SK-N-SH treated with all-trans-retinoic acid at 6 μM for 48 hours (cell line): Measurements from ENCODE around the gene EGR1.

Experiments
- ATAC-seq: fragments of 200-7000 bp; cut with Tn5 transposase; 3 replicates; pipeline ENCODE4 v1.9.1; 2020; ENCODE audit warnings: mild to moderate bottlenecking, moderate library complexity
- ARNTL ChIP-seq: fragments of 450-650 bp; formaldehyde crosslinking; IDR thresholded peaks from 2 replicates; pipeline ENCODE4 v1.5.0; 2020; ENCODE audit warnings: low read depth, mild to moderate bottlenecking, moderate library complexity, borderline replicate concordance
- CREB5 ChIP-seq: fragments of 250-450 bp; sonication (Bioruptor Pico); IDR thresholded peaks from 2 replicates; pipeline ENCODE4 v1.5.1; 2020; ENCODE audit warnings: low read depth, mild to moderate bottlenecking, moderate library complexity
- CSDC2 ChIP-seq: fragments of 250-450 bp; sonication (Bioruptor Pico); IDR thresholded peaks from 2 replicates; pipeline ENCODE4 v1.5.0; 2020; ENCODE audit warnings: mild to moderate bottlenecking, moderate library complexity
- CSRNP3 ChIP-seq: fragments of 250-450 bp; sonication (Bioruptor Pico); IDR thresholded peaks from 2 replicates; pipeline ENCODE4 v1.5.1; 2021; ENCODE audit warnings: mild to moderate bottlenecking, moderate library complexity
- ESRRG ChIP-seq: fragments of 250-450 bp; sonication (Bioruptor Pico); IDR thresholded peaks from 2 replicates; pipeline ENCODE4 v1.6.1; 2021; ENCODE audit warnings: mild to moderate bottlenecking
- GLIS3 ChIP-seq: fragments of 250-450 bp; sonication (Bioruptor Pico); IDR thresholded peaks from 2 replicates; pipeline ENCODE4 v1.5.0; 2020; ENCODE audit warnings: mild to moderate bottlenecking, moderate library complexity
- ISL1 ChIP-seq: fragments of 250-450 bp; sonication (Bioruptor Pico); IDR thresholded peaks from 2 replicates; pipeline ENCODE4 v2.1.2; 2022; ENCODE audit warnings: mild to moderate bottlenecking, moderate library complexity
- OSR1 ChIP-seq: fragments of 250-450 bp; sonication (Bioruptor Pico); IDR thresholded peaks from 2 replicates; pipeline ENCODE4 v1.8.0; 2022; ENCODE audit warnings: moderate library complexity, mild to moderate bottlenecking, inconsistent platforms
- PATZ1 ChIP-seq: fragments of 250-450 bp; sonication (Bioruptor Pico); IDR thresholded peaks from 2 replicates; pipeline ENCODE4 v1.8.0; 2020; ENCODE audit warnings: mild to moderate bottlenecking, moderate library complexity, borderline replicate concordance
- POU6F1 ChIP-seq: fragments of 250-450 bp; sonication (Bioruptor Pico); IDR thresholded peaks from 2 replicates; pipeline ENCODE4 v1.8.0; 2021; ENCODE audit warnings: low read depth, mild to moderate bottlenecking, moderate library complexity, borderline replicate concordance
- PPARA ChIP-seq: fragments of 250-450 bp; sonication (Bioruptor Pico); IDR thresholded peaks from 2 replicates; pipeline ENCODE4 v1.5.0; 2020; ENCODE audit warnings: mild to moderate bottlenecking, borderline replicate concordance
- RARB ChIP-seq: fragments of 250-450 bp; sonication (Bioruptor Pico); IDR thresholded peaks from 2 replicates; pipeline ENCODE4 v1.8.0; 2021; ENCODE audit warnings: mild to moderate bottlenecking, moderate library complexity
- SNAI2 ChIP-seq: fragments of 250-450 bp; sonication (Bioruptor Pico); IDR thresholded peaks from 2 replicates; pipeline ENCODE4 v1.5.0; 2020; ENCODE audit warnings: mild to moderate bottlenecking, moderate library complexity
- TCF4 ChIP-seq: fragments of 250-450 bp; sonication (Bioruptor Pico); IDR thresholded peaks from 2 replicates; pipeline ENCODE4 v1.8.0; 2021; ENCODE audit warnings: mild to moderate bottlenecking, moderate library complexity, borderline replicate concordance
- TSHZ2 ChIP-seq: fragments of 250-450 bp; sonication (Bioruptor Pico); IDR thresholded peaks from 2 replicates; pipeline ENCODE4 v1.5.0; 2020; ENCODE audit warnings: mild to moderate bottlenecking, moderate library complexity
- ZC3H10 ChIP-seq: fragments of 250-450 bp; sonication (Bioruptor Pico); IDR thresholded peaks from 2 replicates; pipeline ENCODE4 v1.5.1; 2021; ENCODE audit warnings: mild to moderate bottlenecking, moderate library complexity
- ZFP3 ChIP-seq: fragments of 250-450 bp; sonication (Bioruptor Pico); IDR thresholded peaks from 2 replicates; pipeline ENCODE4 v1.5.0; 2020; ENCODE audit warnings: mild to moderate bottlenecking, moderate library complexity
- ZFP30 ChIP-seq: fragments of 450-650 bp; formaldehyde crosslinking; IDR thresholded peaks from 2 replicates; pipeline ENCODE4 v1.5.0; 2022; ENCODE audit warnings: mild to moderate bottlenecking, moderate library complexity
- ZNF70 ChIP-seq: fragments of 450-650 bp; formaldehyde crosslinking; IDR thresholded peaks from 2 replicates; pipeline ENCODE4 v1.5.0; 2020; ENCODE audit warnings: mild to moderate bottlenecking, moderate library complexity
- ZNF8 ChIP-seq: fragments of 450-650 bp; formaldehyde crosslinking; IDR thresholded peaks from 2 replicates; pipeline ENCODE4 v1.5.0; 2020; ENCODE audit warnings: mild to moderate bottlenecking, moderate library complexity

The EGR1 gene

GRCh38 chr5:138502121-138502520 lies 36.8 kb downstream of the EGR1 start:
- ATAC-seq = no peak
- TF ChIP-seq GLIS3 (no peak), CSRNP3 (CRISPR knock-in tag) (no peak)

- no peak for ATAC-seq
- TF ChIP-seq ZFP30 = no peak
- no peak for TF ChIP-seq ZFP3 (CRISPR knock-in tag)
- TF ChIP-seq CREB5 (CRISPR knock-in tag) = no peak
Measured at GRCh38 chr5:138502521-138502920, 37.2 kb downstream of the EGR1 start.

- ATAC-seq = peak; percentile 85
Measured at GRCh38 chr5:138503487-138504270, 38.4 kb downstream of the EGR1 start.

GRCh38 chr5:138504799-138505198 lies 39.5 kb downstream of the EGR1 start:
- peak; percentile 57 for ATAC-seq
- no peak for TF ChIP-seq GLIS3
- TF ChIP-seq ZC3H10 (CRISPR knock-in tag) = no peak
- no peak for TF ChIP-seq TSHZ2
- no peak for TF ChIP-seq ZNF70 (CRISPR knock-in tag)
- TF ChIP-seq RARB = no peak
- TF ChIP-seq CSRNP3 (CRISPR knock-in tag) = no peak
- TF ChIP-seq PATZ1 = no peak
- no peak for TF ChIP-seq ZNF8 (CRISPR knock-in tag)
- no peak for TF ChIP-seq OSR1 (CRISPR knock-in tag)
- no peak for TF ChIP-seq ZFP30
- TF ChIP-seq ARNTL (CRISPR knock-in tag) = no peak
- TF ChIP-seq POU6F1 (CRISPR knock-in tag) = no peak

More at GRCh38 chr5:138503487-138504270, 38.4 kb downstream of the EGR1 start:
- TF ChIP-seq RARB = no peak
- TF ChIP-seq CSRNP3 (CRISPR knock-in tag) = no peak
- TF ChIP-seq GLIS3 = no peak
- no peak for TF ChIP-seq ZFP3 (CRISPR knock-in tag)
- no peak for TF ChIP-seq ESRRG (CRISPR knock-in tag)
- TF ChIP-seq CSDC2 = no peak
- no peak for TF ChIP-seq ISL1 (CRISPR knock-in tag)
- TF ChIP-seq TCF4 (CRISPR knock-in tag) = no peak
- TF ChIP-seq PPARA = no peak
- no peak for TF ChIP-seq SNAI2 (CRISPR knock-in tag)
- TF ChIP-seq CREB5 (CRISPR knock-in tag) = no peak
- TF ChIP-seq ZNF70 (CRISPR knock-in tag) = no peak
- no peak for TF ChIP-seq OSR1 (CRISPR knock-in tag)
